ENCODE measurements around the gene ACOT8.

GRCh38 chr20:45834797-45835161, 22.4 kb downstream of the ACOT8 start:
- TF ChIP-seq, protein P1, sequence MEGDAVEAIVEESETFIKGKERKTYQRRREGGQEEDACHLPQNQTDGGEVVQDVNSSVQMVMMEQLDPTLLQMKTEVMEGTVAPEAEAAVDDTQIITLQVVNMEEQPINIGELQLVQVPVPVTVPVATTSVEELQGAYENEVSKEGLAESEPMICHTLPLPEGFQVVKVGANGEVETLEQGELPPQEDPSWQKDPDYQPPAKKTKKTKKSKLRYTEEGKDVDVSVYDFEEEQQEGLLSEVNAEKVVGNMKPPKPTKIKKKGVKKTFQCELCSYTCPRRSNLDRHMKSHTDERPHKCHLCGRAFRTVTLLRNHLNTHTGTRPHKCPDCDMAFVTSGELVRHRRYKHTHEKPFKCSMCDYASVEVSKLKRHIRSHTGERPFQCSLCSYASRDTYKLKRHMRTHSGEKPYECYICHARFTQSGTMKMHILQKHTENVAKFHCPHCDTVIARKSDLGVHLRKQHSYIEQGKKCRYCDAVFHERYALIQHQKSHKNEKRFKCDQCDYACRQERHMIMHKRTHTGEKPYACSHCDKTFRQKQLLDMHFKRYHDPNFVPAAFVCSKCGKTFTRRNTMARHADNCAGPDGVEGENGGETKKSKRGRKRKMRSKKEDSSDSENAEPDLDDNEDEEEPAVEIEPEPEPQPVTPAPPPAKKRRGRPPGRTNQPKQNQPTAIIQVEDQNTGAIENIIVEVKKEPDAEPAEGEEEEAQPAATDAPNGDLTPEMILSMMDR (IDR thresholded peaks at IDR 0.05), result no peak
- TF ChIP-seq POLR2AphosphoS5 (IDR thresholded peaks at IDR 0.05), result no peak
- no peak for TF ChIP-seq POLR2A (IDR thresholded peaks at IDR 0.05)
- no peak for TF ChIP-seq EP300 (IDR thresholded peaks at IDR 0.05)
